NAMALWA (cell line): ENCODE measurements around the gene CDHR1.

Experiments used
- DNase-seq: peaks from one replicate; pipeline ENCODE4 v3.0.0-alpha.2; 2015; ENCODE audit warnings: low spot score

Gene CDHR1

GRCh38 chr10:84264611-84265141, 70.3 kb downstream of the CDHR1 start:
- DNase-seq: peak; percentile 67

GRCh38 chr10:84265418-84265817, 71.1 kb downstream of the CDHR1 start:
- DNase-seq: no peak

GRCh38 chr10:84267503-84268126, 73.3 kb downstream of the CDHR1 start:
- peak; percentile 68 for DNase-seq

GRCh38 chr10:84269162-84269561, 74.8 kb downstream of the CDHR1 start:
- DNase-seq: no peak
